Astrocyte of the spinal cord (primary cell): Measurements from ENCODE around the gene HIP1.
A peak's percentile ranks its signal among the peaks of the same experiment; 100 is the strongest.

ENCODE experiments used
- DNase-seq: peaks from one replicate; pipeline ENCODE4 v3.0.0; 2011; ENCODE audit warnings: low read depth, low spot score
- H3K4me3 ChIP-seq: 2 replicates; pipeline ENCODE4 v1.5.1; 2011; ENCODE audit warnings: low read depth, mild to moderate bottlenecking, low read length, moderate library complexity
- in situ Hi-C: cut with HindIII; loops from 2 replicates; pipeline ENCODE4 v1.10.0; 2017; ENCODE audit warnings: low sequenced_read_pairs
- TF ChIP-seq, protein P1 (sequence below): IDR thresholded peaks from 2 replicates; pipeline ENCODE4 v1.5.1; 2012; ENCODE audit warnings: low read depth, mild to moderate bottlenecking, low read length, inconsistent platforms

HIP1 gene

GRCh38 chr7:75716992-75717626 lies 21.6 kb downstream of the HIP1 start:
- H3K4me3 ChIP-seq, result no peak overlapping the region
- in situ Hi-C loops, result no loop called here
- DNase-seq, result peak; percentile 60
- TF ChIP-seq, protein P1, sequence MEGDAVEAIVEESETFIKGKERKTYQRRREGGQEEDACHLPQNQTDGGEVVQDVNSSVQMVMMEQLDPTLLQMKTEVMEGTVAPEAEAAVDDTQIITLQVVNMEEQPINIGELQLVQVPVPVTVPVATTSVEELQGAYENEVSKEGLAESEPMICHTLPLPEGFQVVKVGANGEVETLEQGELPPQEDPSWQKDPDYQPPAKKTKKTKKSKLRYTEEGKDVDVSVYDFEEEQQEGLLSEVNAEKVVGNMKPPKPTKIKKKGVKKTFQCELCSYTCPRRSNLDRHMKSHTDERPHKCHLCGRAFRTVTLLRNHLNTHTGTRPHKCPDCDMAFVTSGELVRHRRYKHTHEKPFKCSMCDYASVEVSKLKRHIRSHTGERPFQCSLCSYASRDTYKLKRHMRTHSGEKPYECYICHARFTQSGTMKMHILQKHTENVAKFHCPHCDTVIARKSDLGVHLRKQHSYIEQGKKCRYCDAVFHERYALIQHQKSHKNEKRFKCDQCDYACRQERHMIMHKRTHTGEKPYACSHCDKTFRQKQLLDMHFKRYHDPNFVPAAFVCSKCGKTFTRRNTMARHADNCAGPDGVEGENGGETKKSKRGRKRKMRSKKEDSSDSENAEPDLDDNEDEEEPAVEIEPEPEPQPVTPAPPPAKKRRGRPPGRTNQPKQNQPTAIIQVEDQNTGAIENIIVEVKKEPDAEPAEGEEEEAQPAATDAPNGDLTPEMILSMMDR, result no peak

GRCh38 chr7:75715864-75716263 lies 22.9 kb downstream of the HIP1 start:
- TF ChIP-seq, protein P1, result no peak
- DNase-seq, result no peak
- in situ Hi-C loops, result no loop called here
- H3K4me3 ChIP-seq, result no peak overlapping the region

- in situ Hi-C loops, result no loop called here
- DNase-seq, result no peak
- TF ChIP-seq, protein P1, result no peak
- no peak overlapping the region for H3K4me3 ChIP-seq
These were observed 26.0 kb downstream of the HIP1 start for GRCh38 chr7:75712517-75713361.

GRCh38 chr7:75711656-75712514 lies 26.9 kb downstream of the HIP1 start:
- DNase-seq, result peak; percentile 67
- in situ Hi-C loops, result no loop called here
- no peak overlapping the region for H3K4me3 ChIP-seq
- TF ChIP-seq, protein P1, result no peak

GRCh38 chr7:75711076-75711475 lies 27.7 kb downstream of the HIP1 start:
- TF ChIP-seq, protein P1, result no peak
- no peak overlapping the region for H3K4me3 ChIP-seq
- no peak for DNase-seq
- in situ Hi-C loops, result no loop called here

GRCh38 chr7:75704928-75705327 lies 33.8 kb downstream of the HIP1 start:
- in situ Hi-C loops, result no loop called here
- DNase-seq, result no peak
- no peak overlapping the region for H3K4me3 ChIP-seq
- TF ChIP-seq, protein P1, result no peak
